SK-N-SH (cell line): ENCODE results near the gene FOSL1. TPM values are rescaled to one million over a fixed set of nuclear protein-coding genes. Genes with fewer than 3 reads are reported as not detected.

Experiments used
- CTCF ChIA-PET: fragments of 300-600, 350-600 bp; formaldehyde crosslinking; extraction: SDS; loops from one replicate; lab custom pipeline; 2021; lab: Yijun Ruan, JAX
- POLR2A ChIA-PET: fragments of 350-600 bp; sonication (Branson Sonifier 250); formaldehyde crosslinking; extraction: SDS; loops from one replicate; lab custom pipeline; 2020; ENCODE audit warnings: antibody characterized with exemption, inconsistent platforms; lab: Yijun Ruan, JAX
- DNase-seq: peaks from one replicate; pipeline ENCODE4 v3.0.0; 2012
- H2AFZ ChIP-seq: fragments of 200-600 bp; sonication (generic); 2 replicates; pipeline ENCODE4 v1.8.1; 2016; ENCODE audit warnings: antibody characterized with exemption, mild to moderate bottlenecking, low read depth
- H3F3A ChIP-seq: fragments of 200-600 bp; sonication (generic); replicated peaks from 2 replicates; pipeline ENCODE3; 2016; ENCODE audit warnings: antibody characterized with exemption, mild to moderate bottlenecking; ENCODE audit not compliant: insufficient read depth
- H3K27ac ChIP-seq, 2 experiments: fragments of 200-500 bp in 1 of 2; fragments of 200-600 bp in 1 of 2; sonication (Bioruptor generic) in 1 of 2; sonication (generic), shearing (Covaris generic) in 1 of 2; 2 replicates each; pipeline versions ENCODE4 v1.5.1 to v1.6.1; 2014 to 2016; ENCODE audit warnings: low read depth in 2 of 2, inconsistent platforms in 1 of 2, low read length in 1 of 2, mild to moderate bottlenecking in 1 of 2, mixed read lengths in 1 of 2
- H3K27me3 ChIP-seq: fragments of 200-600 bp; sonication (generic), shearing (Covaris generic); 2 replicates; pipeline ENCODE4 v1.6.1; 2016; ENCODE audit warnings: mixed run types; ENCODE audit not compliant: insufficient read depth
- H3K36me3 ChIP-seq, 2 experiments: fragments of 200-500 bp in 1 of 2; fragments of 200-600 bp in 1 of 2; sonication (Bioruptor generic) in 1 of 2; sonication (generic) in 1 of 2; replicated peaks in 1 of 2; 2 replicates each; pipeline versions ENCODE3 to v1.5.1; 2014 to 2016; ENCODE audit warnings: low read length in 1 of 2, mild to moderate bottlenecking in 1 of 2; ENCODE audit not compliant: insufficient read depth in 2 of 2, control insufficient read depth in 1 of 2
- H3K4me1 ChIP-seq, 2 experiments: fragments of 200-500 bp in 1 of 2; fragments of 200-600 bp in 1 of 2; sonication (Bioruptor generic) in 1 of 2; sonication (generic), shearing (Covaris generic) in 1 of 2; 2 replicates each; pipeline versions ENCODE4 v1.5.1 to v1.6.1; 2014 to 2016; ENCODE audit warnings: low read depth in 1 of 2, low read length in 1 of 2, mixed run types in 1 of 2; ENCODE audit not compliant: insufficient read depth in 2 of 2, control insufficient read depth in 1 of 2
- H3K4me2 ChIP-seq: fragments of 200-600 bp; sonication (generic), shearing (Covaris generic); 2 replicates; pipeline ENCODE4 v1.6.1; 2017; ENCODE audit warnings: mixed run types
- H3K4me3 ChIP-seq, 2 experiments: fragments of 200-500 bp in 1 of 2; fragments of 200-600 bp in 1 of 2; sonication (Bioruptor generic) in 1 of 2; sonication (generic), shearing (Covaris generic) in 1 of 2; 2 replicates each; pipeline versions ENCODE4 v1.5.1 to v1.8.1; 2014 to 2016; ENCODE audit warnings: low read depth in 2 of 2, inconsistent platforms in 1 of 2, low read length in 1 of 2, mild to moderate bottlenecking in 1 of 2, mixed read lengths in 1 of 2, moderate library complexity in 1 of 2
- H3K79me2 ChIP-seq: fragments of 200-600 bp; sonication (generic); 2 replicates; pipeline ENCODE4 v1.8.1; 2017; ENCODE audit warnings: mild to moderate bottlenecking; ENCODE audit not compliant: insufficient read depth
- H3K9ac ChIP-seq: fragments of 200-600 bp; sonication (generic); 2 replicates; pipeline ENCODE4 v1.6.1; 2017; ENCODE audit warnings: mixed run types
- H3K9me2 ChIP-seq: fragments of 200-600 bp; sonication (generic); 2 replicates; pipeline ENCODE4 v1.6.1; 2017; ENCODE audit warnings: mixed run types
- H3K9me3 ChIP-seq: fragments of 200-600 bp; sonication (generic); 2 replicates; pipeline ENCODE4 v1.6.1; 2017; ENCODE audit warnings: mixed run types, mild to moderate bottlenecking, moderate library complexity
- H4K20me1 ChIP-seq: fragments of 200-600 bp; sonication (generic); 2 replicates; pipeline ENCODE4 v1.6.1; 2017; ENCODE audit warnings: mild to moderate bottlenecking, mixed run types; ENCODE audit not compliant: insufficient read depth
- ELF1 ChIP-seq: IDR thresholded peaks from 2 replicates; pipeline ENCODE4 v1.4.0; 2012
- FOSL2 ChIP-seq: IDR thresholded peaks from 2 replicates; pipeline ENCODE4 v1.4.0; 2012; ENCODE audit warnings: low read depth, mild to moderate bottlenecking, moderate library complexity, borderline replicate concordance
- GABPA ChIP-seq: IDR thresholded peaks from 2 replicates; pipeline ENCODE4 v1.4.0; 2012; ENCODE audit warnings: low read depth, mild to moderate bottlenecking
- JUND ChIP-seq: IDR thresholded peaks from 2 replicates; pipeline ENCODE4 v1.4.0; 2012
- MXI1 ChIP-seq: IDR thresholded peaks from 2 replicates; pipeline ENCODE4 v1.6.1; 2012; ENCODE audit warnings: mild to moderate bottlenecking, low read depth, low read length, improper control_type of control experiment
- NFIC ChIP-seq: IDR thresholded peaks from 2 replicates; pipeline ENCODE4 v1.4.0; 2012; ENCODE audit warnings: borderline replicate concordance
- POLR2AphosphoS5 ChIP-seq: IDR thresholded peaks from 2 replicates; pipeline ENCODE4 v1.6.1; 2012; ENCODE audit warnings: low read depth, low read length
- RAD21 ChIP-seq: IDR thresholded peaks from 2 replicates; pipeline ENCODE4 v1.6.1; 2012; ENCODE audit warnings: mild to moderate bottlenecking, low read length
- RFX5 ChIP-seq: IDR thresholded peaks from 2 replicates; pipeline ENCODE4 v1.6.1; 2012; ENCODE audit warnings: mild to moderate bottlenecking, improper control_type of control experiment, low read length
- SIN3A ChIP-seq: IDR thresholded peaks from 2 replicates; pipeline ENCODE4 v1.6.1; 2012; ENCODE audit warnings: low read depth, mild to moderate bottlenecking, low read length, moderate library complexity, borderline replicate concordance
- TAF1 ChIP-seq: IDR thresholded peaks from 2 replicates; pipeline ENCODE4 v1.6.1; 2012; ENCODE audit warnings: low read depth, mild to moderate bottlenecking, low read length, moderate library complexity, borderline replicate concordance
- YY1 ChIP-seq: IDR thresholded peaks from 2 replicates; pipeline ENCODE4 v1.4.0; 2012; ENCODE audit warnings: low read depth, mild to moderate bottlenecking
- WGBS: methylation state at CpG from one replicate; pipeline ENCODE4 v1.1.6; 2017; ENCODE audit warnings: low lambda C conversion rate; 5-methylcytosine and 5-hydroxymethylcytosine counted together
- polyA plus RNA-seq, 3 experiments: library from polyadenylated mRNA; depleted of rRNA; stranded (reverse); fragments of >200 nt; gene quantifications; 2 replicates each; pipeline ENCODE4 v1.2.3, GENCODE V29; 2012
- TF ChIP-seq, protein P1 (sequence below): fragments of 200-600 bp; sonication (generic); IDR thresholded peaks from 2 replicates; pipeline ENCODE4 v1.6.1; 2017; ENCODE audit warnings: antibody characterized with exemption, mild to moderate bottlenecking, moderate library complexity
- TF ChIP-seq, protein P2 (sequence below): IDR thresholded peaks from 2 replicates; pipeline ENCODE4 v1.6.1; 2012; ENCODE audit warnings: mild to moderate bottlenecking, low read depth, low read length, moderate library complexity
- TF ChIP-seq, protein P3 (sequence below): fragments of 150-350 bp; IDR thresholded peaks from 2 replicates; pipeline ENCODE4 v1.6.1; 2017; ENCODE audit warnings: antibody characterized with exemption, low read length, low read depth, borderline replicate concordance
- TF ChIP-seq, protein P4 (sequence below): fragments of 150-350 bp; IDR thresholded peaks from 2 replicates; pipeline ENCODE4 v1.6.1; 2016; ENCODE audit warnings: mild to moderate bottlenecking, low read depth, low read length

FOSL1 gene
- polyA plus RNA-seq, 1 of the 3 experiments (the other 2 are of a cell fraction) = 30.1 TPM

DNA sequence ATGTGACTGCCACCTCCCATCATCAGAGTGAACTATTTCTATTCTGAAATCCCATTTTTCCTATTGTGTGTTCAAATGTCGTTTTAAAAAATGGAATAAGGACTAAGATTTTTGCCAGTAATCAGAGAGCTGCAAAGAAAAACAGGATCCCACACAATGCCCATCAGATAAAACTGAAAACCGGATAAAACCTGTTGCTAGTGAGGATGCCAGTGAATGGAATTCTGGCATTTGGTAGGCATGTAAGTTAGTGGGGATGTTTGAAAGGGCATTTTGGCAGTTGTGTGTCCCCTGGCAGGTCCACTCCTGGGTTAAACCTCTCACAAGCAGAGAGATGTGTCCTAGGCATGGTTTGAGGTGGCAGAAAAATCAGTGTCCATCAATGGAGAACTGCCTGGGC is 25.2 kb upstream of the FOSL1 start:
- H3K4me3 ChIP-seq = no peak overlapping the region; a peak in 1 of 4 replicates
- H3K27ac ChIP-seq = peak overlapping the region; percentile 4 to 33; a peak in 2 of 4 replicates
- POLR2A ChIA-PET = interaction anchor here (1.4 kb wide), 1 partner anchor 37 kb away, joined by 6 read pairs; the partner anchor contains the start of gene SART1
- 23% methylated on average over 2 of the region's 2 CpGs for WGBS
- H3K4me2 ChIP-seq = peak overlapping the region; percentile 42; the same call in 1 of the 2 replicates
- H3K79me2 ChIP-seq = peaks cover 18% of the 10 kb centered on the region
- no peaks in the 10 kb centered on the region for H3K9me3 ChIP-seq
- H3K9me2 ChIP-seq = no peaks in the 10 kb centered on the region
- H3K36me3 ChIP-seq = peaks cover 10 to 32% of the 10 kb centered on the region in 2 experiments
- no peaks in the 10 kb centered on the region for H3K27me3 ChIP-seq
- TF ChIP-seq, protein P1, sequence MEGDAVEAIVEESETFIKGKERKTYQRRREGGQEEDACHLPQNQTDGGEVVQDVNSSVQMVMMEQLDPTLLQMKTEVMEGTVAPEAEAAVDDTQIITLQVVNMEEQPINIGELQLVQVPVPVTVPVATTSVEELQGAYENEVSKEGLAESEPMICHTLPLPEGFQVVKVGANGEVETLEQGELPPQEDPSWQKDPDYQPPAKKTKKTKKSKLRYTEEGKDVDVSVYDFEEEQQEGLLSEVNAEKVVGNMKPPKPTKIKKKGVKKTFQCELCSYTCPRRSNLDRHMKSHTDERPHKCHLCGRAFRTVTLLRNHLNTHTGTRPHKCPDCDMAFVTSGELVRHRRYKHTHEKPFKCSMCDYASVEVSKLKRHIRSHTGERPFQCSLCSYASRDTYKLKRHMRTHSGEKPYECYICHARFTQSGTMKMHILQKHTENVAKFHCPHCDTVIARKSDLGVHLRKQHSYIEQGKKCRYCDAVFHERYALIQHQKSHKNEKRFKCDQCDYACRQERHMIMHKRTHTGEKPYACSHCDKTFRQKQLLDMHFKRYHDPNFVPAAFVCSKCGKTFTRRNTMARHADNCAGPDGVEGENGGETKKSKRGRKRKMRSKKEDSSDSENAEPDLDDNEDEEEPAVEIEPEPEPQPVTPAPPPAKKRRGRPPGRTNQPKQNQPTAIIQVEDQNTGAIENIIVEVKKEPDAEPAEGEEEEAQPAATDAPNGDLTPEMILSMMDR = no peak
- no peak for TF ChIP-seq TAF1
- no peak for TF ChIP-seq MXI1
- TF ChIP-seq, protein P2, sequence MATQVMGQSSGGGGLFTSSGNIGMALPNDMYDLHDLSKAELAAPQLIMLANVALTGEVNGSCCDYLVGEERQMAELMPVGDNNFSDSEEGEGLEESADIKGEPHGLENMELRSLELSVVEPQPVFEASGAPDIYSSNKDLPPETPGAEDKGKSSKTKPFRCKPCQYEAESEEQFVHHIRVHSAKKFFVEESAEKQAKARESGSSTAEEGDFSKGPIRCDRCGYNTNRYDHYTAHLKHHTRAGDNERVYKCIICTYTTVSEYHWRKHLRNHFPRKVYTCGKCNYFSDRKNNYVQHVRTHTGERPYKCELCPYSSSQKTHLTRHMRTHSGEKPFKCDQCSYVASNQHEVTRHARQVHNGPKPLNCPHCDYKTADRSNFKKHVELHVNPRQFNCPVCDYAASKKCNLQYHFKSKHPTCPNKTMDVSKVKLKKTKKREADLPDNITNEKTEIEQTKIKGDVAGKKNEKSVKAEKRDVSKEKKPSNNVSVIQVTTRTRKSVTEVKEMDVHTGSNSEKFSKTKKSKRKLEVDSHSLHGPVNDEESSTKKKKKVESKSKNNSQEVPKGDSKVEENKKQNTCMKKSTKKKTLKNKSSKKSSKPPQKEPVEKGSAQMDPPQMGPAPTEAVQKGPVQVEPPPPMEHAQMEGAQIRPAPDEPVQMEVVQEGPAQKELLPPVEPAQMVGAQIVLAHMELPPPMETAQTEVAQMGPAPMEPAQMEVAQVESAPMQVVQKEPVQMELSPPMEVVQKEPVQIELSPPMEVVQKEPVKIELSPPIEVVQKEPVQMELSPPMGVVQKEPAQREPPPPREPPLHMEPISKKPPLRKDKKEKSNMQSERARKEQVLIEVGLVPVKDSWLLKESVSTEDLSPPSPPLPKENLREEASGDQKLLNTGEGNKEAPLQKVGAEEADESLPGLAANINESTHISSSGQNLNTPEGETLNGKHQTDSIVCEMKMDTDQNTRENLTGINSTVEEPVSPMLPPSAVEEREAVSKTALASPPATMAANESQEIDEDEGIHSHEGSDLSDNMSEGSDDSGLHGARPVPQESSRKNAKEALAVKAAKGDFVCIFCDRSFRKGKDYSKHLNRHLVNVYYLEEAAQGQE = no peak
- no peak for TF ChIP-seq JUND
- TF ChIP-seq YY1 = no peak
- no peak for TF ChIP-seq SIN3A
- no peak for TF ChIP-seq FOSL2
- no peak for TF ChIP-seq ELF1
- no peak for TF ChIP-seq RAD21
- no peak for TF ChIP-seq RFX5
- TF ChIP-seq NFIC = no peak
- no peak for TF ChIP-seq GABPA
- TF ChIP-seq, protein P3, sequence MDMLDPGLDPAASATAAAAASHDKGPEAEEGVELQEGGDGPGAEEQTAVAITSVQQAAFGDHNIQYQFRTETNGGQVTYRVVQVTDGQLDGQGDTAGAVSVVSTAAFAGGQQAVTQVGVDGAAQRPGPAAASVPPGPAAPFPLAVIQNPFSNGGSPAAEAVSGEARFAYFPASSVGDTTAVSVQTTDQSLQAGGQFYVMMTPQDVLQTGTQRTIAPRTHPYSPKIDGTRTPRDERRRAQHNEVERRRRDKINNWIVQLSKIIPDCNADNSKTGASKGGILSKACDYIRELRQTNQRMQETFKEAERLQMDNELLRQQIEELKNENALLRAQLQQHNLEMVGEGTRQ = no peak
- TF ChIP-seq, protein P4, sequence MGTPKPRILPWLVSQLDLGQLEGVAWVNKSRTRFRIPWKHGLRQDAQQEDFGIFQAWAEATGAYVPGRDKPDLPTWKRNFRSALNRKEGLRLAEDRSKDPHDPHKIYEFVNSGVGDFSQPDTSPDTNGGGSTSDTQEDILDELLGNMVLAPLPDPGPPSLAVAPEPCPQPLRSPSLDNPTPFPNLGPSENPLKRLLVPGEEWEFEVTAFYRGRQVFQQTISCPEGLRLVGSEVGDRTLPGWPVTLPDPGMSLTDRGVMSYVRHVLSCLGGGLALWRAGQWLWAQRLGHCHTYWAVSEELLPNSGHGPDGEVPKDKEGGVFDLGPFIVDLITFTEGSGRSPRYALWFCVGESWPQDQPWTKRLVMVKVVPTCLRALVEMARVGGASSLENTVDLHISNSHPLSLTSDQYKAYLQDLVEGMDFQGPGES = no peak
- no peak for TF ChIP-seq POLR2AphosphoS5
- no peak for DNase-seq
- H3K4me1 ChIP-seq = peaks cover 6 to 15% of the 10 kb centered on the region in 2 experiments; a peak in 3 of 4 replicates
- H4K20me1 ChIP-seq = 0 out of 2 replicates have a peak, but pooled peaks cover 4% of the 10 kb centered on the region
- no peak overlapping the region for H3K9ac ChIP-seq
- CTCF ChIA-PET = interaction anchor here (1.3 to 1.7 kb wide), 3 partner anchors 13 to 41 kb away, joined by 4 to 6 read pairs (median 5); partner anchors contain the start of gene FIBP
- H2AFZ ChIP-seq = no peak overlapping the region
- H3F3A ChIP-seq = peaks cover 27% of the 10 kb centered on the region
